Endothelial cell (in vitro differentiated cells): ENCODE data around the gene A2ML1. TPM values are rescaled to one million over a fixed set of nuclear protein-coding genes. Genes with fewer than 3 reads are reported as not detected.
A peak's percentile ranks its signal among the peaks of the same experiment; 100 is the strongest.
"Not testable (repeated sequence)": the region's sequence is repeated elsewhere in the genome, so short reads cannot be mapped to it uniquely, and the experiment has no call there.

Experiments used
- DNase-seq: peaks from one replicate; pipeline ENCODE4 v3.0.0; 2021; ENCODE audit warnings: low spot score
- H3K27ac Mint-ChIP-seq: one replicate; pipeline ENCODE4 v1.8.0; 2021; ENCODE audit warnings: mixed read lengths, inconsistent platforms; ENCODE audit not compliant: unreplicated experiment
- H3K27me3 Mint-ChIP-seq: one replicate; pipeline ENCODE4 v1.8.0; 2021; ENCODE audit warnings: mild to moderate bottlenecking, moderate library complexity, mixed read lengths, inconsistent platforms; ENCODE audit not compliant: unreplicated experiment
- H3K36me3 Mint-ChIP-seq: one replicate; pipeline ENCODE4 v1.8.0; 2021; ENCODE audit warnings: mild to moderate bottlenecking, low read depth, mixed read lengths, inconsistent platforms; ENCODE audit not compliant: unreplicated experiment
- H3K4me1 Mint-ChIP-seq: one replicate; pipeline ENCODE4 v1.8.0; 2021; ENCODE audit warnings: mild to moderate bottlenecking, mixed read lengths, inconsistent platforms; ENCODE audit not compliant: unreplicated experiment
- H3K4me3 Mint-ChIP-seq: one replicate; pipeline ENCODE4 v1.8.0; 2021; ENCODE audit warnings: mild to moderate bottlenecking, mixed read lengths, inconsistent platforms; ENCODE audit not compliant: unreplicated experiment
- H3K9me3 Mint-ChIP-seq: one replicate; pipeline ENCODE4 v1.8.0; 2021; ENCODE audit warnings: mixed read lengths, inconsistent platforms; ENCODE audit not compliant: unreplicated experiment
- total RNA-seq: library from RNA; stranded (reverse); fragmentation: NEBNext Ultra II Directional; extraction: Animal tissue kit (Norgen Biotek cat#: 25700); gene quantifications from one replicate; pipeline ENCODE4 v1.2.1, GENCODE V29; 2021; ENCODE audit not compliant: unreplicated experiment
- TF ChIP-seq, protein P1 (sequence below): fragments of 200-600 bp; sonication (generic); IDR thresholded peaks from one replicate; pipeline ENCODE4 v1.5.0; 2021; ENCODE audit warnings: antibody characterized with exemption; ENCODE audit not compliant: unreplicated experiment

A2ML1 gene
- total RNA-seq, 1 donor from 2014 or later: not detected

DNA sequence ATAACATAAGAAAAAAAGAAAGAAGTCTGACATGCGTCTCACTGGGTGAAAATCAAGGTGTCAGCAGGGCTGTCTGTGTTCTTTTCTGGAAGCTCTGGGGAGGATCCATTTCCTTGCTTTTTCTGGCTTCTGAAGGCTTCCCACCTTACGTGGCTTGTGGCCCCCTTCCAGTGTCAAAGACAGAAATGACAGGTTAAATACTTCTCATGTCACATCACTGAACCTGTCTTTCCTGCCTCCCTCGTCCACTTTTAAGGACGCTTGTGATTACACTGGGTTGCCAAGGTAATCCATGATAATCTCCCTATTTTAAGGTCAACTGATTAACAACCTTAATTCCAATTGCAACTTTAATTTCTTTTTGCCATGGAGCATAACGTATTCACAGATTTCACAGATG, 87.3 kb downstream of the A2ML1 start:
- Mint-ChIP-seq H3K4me1 (peaks cover 25% of the 10 kb centered on the region), H3K27me3 (peaks cover 5% of the 10 kb centered on the region), H3K36me3 (peaks cover 5% of the 10 kb centered on the region), H3K9me3 (no peaks in the 10 kb centered on the region), H3K4me3 (no peak overlapping the region), H3K27ac (no peak overlapping the region)
- DNase-seq: no peak
- TF ChIP-seq, protein P1, sequence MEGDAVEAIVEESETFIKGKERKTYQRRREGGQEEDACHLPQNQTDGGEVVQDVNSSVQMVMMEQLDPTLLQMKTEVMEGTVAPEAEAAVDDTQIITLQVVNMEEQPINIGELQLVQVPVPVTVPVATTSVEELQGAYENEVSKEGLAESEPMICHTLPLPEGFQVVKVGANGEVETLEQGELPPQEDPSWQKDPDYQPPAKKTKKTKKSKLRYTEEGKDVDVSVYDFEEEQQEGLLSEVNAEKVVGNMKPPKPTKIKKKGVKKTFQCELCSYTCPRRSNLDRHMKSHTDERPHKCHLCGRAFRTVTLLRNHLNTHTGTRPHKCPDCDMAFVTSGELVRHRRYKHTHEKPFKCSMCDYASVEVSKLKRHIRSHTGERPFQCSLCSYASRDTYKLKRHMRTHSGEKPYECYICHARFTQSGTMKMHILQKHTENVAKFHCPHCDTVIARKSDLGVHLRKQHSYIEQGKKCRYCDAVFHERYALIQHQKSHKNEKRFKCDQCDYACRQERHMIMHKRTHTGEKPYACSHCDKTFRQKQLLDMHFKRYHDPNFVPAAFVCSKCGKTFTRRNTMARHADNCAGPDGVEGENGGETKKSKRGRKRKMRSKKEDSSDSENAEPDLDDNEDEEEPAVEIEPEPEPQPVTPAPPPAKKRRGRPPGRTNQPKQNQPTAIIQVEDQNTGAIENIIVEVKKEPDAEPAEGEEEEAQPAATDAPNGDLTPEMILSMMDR: no peak

DNA sequence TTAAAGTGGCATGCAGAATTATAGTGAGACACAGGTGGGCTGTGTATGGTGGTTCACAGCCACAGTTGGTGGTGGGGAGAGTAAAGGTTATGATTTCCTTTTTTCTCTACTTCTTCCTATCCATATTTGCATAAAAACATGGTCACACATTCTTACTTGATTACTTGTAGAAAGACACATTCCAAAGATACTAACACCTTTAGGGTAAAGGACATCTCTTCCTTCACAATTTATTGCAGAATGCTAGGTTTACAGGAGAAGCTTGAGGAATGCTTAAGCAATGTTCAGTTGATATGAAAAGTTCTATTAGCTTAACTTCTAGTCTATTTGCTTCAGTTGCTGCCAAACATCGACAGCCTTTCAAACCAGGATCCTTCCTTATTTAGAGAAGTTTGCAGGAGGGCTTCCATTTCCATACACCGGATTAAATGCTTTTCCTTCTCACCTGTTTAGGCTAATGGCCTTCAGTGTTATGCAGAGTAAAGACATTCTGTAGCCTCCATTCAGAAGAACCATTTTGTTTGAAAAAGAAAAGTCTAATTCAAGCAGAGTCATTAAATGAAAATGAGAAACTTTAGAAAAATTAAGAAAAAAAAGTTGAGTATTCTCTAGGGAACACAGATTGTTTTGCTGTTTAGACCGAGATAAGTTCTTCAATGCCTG, 89.3 kb downstream of the A2ML1 start:
- peaks cover 25% of the 10 kb centered on the region for H3K4me1 Mint-ChIP-seq
- DNase-seq: no peak
- no peak overlapping the region for H3K27ac Mint-ChIP-seq
- no peak overlapping the region for H3K4me3 Mint-ChIP-seq
- H3K27me3 Mint-ChIP-seq: peaks cover 5% of the 10 kb centered on the region
- H3K36me3 Mint-ChIP-seq: peaks cover 5% of the 10 kb centered on the region
- TF ChIP-seq, protein P1: no peak
- H3K9me3 Mint-ChIP-seq: no peaks in the 10 kb centered on the region

DNA sequence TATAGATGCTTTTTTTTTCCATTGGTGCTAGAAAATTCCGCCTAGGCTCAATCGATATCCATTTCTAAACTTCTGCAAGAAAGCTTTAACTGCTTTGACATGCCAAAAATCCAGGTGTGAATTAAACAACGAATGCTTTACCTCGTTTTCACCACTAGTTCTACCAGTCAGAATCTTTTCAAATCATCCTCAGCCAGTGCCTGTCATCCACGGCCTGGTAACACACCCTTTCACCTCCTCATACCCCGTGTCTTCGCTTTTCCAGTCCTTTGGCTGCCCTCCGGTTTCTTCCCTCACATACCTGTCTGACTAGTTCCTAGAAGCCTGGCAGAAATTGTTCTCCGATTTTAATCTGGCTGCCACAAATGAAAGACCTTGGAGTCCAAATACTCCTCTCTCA, 90.5 kb downstream of the A2ML1 start:
- TF ChIP-seq, protein P1: peak; percentile 50
- H3K4me1 Mint-ChIP-seq: peaks cover 20% of the 10 kb centered on the region
- H3K36me3 Mint-ChIP-seq: peaks cover 5% of the 10 kb centered on the region

DNA sequence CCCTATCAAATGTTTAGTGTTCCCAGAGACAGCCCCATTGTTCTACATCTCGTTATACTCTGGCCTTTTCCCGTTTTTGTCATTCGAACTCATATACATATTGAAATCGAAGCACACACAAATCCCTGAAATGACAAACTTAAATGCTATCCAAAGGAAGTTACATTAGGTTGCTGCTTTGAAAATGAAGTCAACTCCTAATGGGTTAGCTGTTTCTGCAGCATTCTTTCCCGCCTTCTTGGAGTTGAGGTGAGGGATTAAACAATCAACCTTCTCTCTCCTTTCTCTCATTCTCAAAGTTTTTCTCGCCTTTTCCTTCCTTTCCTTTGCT, 91.2 kb downstream of the A2ML1 start:
- Mint-ChIP-seq H3K4me1 (peaks cover 20% of the 10 kb centered on the region), H3K27me3 (peaks cover 5% of the 10 kb centered on the region), H3K9me3 (no peaks in the 10 kb centered on the region), H3K27ac (peak overlapping the region; percentile 100), H3K36me3 (peaks cover 7% of the 10 kb centered on the region), H3K4me3 (peak overlapping the region; percentile 94)
- no peak for DNase-seq
- TF ChIP-seq, protein P1: no peak

More for the DNA sequence above, 90.5 kb downstream of the A2ML1 start:
- Mint-ChIP-seq H3K27ac (peak overlapping the region; percentile 100), H3K27me3 (peaks cover 5% of the 10 kb centered on the region), H3K4me3 (peak overlapping the region; percentile 94), H3K9me3 (no peaks in the 10 kb centered on the region)
- peak; percentile 7 for DNase-seq

DNA sequence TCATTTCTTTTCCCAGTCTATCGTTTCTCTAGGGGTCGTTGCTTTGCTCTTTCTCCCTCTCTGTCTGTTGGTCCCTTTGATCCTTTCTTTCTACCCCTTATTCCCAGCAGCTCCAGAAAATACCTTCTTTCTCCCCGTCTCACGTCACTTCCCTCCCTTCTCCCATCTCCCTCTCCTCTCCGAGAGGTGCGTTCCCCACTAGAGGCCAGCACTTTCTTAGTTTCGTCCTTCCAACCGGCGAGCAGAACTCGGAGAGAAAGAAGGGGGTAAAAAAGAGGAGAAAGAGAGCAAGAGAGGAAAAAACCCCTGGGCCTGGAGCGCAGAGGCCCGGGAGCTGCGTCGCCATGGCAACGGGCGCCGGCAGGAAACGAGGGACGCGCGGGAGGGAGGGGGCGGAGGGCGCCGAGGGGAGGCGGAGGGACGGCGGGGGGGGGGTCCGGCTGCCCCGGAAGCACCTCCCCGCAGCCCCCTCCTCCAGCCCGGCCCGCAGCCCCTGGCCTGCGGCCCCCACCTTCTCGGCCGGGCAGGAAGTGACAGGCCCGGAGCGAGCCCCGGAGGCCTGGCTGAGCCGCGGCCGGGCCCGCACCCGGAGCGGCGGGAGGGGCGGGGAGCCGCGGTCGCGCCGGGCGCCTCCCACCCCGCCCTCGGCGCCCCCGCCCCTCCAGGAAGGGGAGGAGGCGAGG, 91.8 kb downstream of the A2ML1 start, which contains the start of gene PHC1:
TSS of gene PHC1 (plus strand) at position 477 of the 683 bp plus-strand sequence. CDS start 3,169 bp downstream, outside the sequence.
- Mint-ChIP-seq H3K27ac (peak within 1 kb of the TSS; percentile 100), H3K4me1 (peaks cover 20% of the 10 kb centered on the region), H3K4me3 (peak within 1 kb of the TSS; percentile 94)
- not testable (repeated sequence) for H3K9me3 Mint-ChIP-seq, H3K36me3 Mint-ChIP-seq, H3K27me3 Mint-ChIP-seq
- DNase-seq: peak; percentile 80
